K562 (cell line): ENCODE data around the gene XRCC2. TPM values are rescaled to one million over a fixed set of nuclear protein-coding genes. Genes with fewer than 3 reads are reported as not detected.

Source experiments
- ATAC-seq: fragments of 200-7000 bp; cut with Tn5 transposase; 3 replicates; pipeline ENCODE4 v1.9.1; 2020; ENCODE audit warnings: moderate library complexity
- BruUV-seq: library from RNA; stranded (reverse); fragments of 400-500 nt; replicated peaks from 2 replicates; lab custom pipeline; 2021; lab: Mats Ljungman, UMichigan
- CTCF ChIA-PET: fragments of 300-600 bp; formaldehyde crosslinking; extraction: SDS; loops from one replicate; lab custom pipeline; 2021; ENCODE audit warnings: low intra/inter-chr PET ratio; lab: Yijun Ruan, JAX
- POLR2A ChIA-PET: fragments of 300-600, 350-650 bp; sonication (Branson Sonifier 250); formaldehyde crosslinking; extraction: SDS; loops from one replicate; lab custom pipeline; 2021; ENCODE audit warnings: antibody characterized with exemption, inconsistent platforms; lab: Yijun Ruan, JAX
- DNase-seq, 4 experiments: peaks; one replicate each; pipeline versions ENCODE4 v3.0.0 to v3.0.0-alpha.2; 2011 to 2018; ENCODE audit warnings: low spot score in 3 of 4, mixed read lengths in 3 of 4; ENCODE audit errors: extremely low read depth in 1 of 4
- FAIRE-seq: peaks from 2 replicates; lab custom pipeline; 2011; peaks lifted over from hg19 to GRCh38; lab: Jason Lieb, UNC
- H2AFZ ChIP-seq: 2 replicates; pipeline ENCODE4 v1.6.0; 2011; ENCODE audit warnings: low read depth, low read length, control low read depth, inconsistent platforms
- H3K27ac ChIP-seq: fragments of 200-600 bp; 3 replicates; pipeline ENCODE4 v1.8.0; 2011; ENCODE audit warnings: low read depth, mild to moderate bottlenecking, control low read depth, inconsistent platforms, low read length, moderate library complexity, mixed read lengths; ENCODE audit errors: extremely low read depth
- H3K27me3 ChIP-seq, 2 experiments: fragments of 300-600 bp in 1 of 2; 2 replicates in 1 of 2; 3 replicates in 1 of 2; pipeline versions ENCODE4 v1.6.0 to v1.8.0; 2011; ENCODE audit warnings: inconsistent platforms in 2 of 2, low read length in 2 of 2, mild to moderate bottlenecking in 1 of 2, mixed read lengths in 1 of 2, moderate library complexity in 1 of 2; ENCODE audit not compliant: control insufficient read depth in 2 of 2, insufficient read depth in 2 of 2
- H3K36me3 ChIP-seq: fragments of 300-600 bp; 3 replicates; pipeline ENCODE4 v1.8.0; 2011; ENCODE audit warnings: mild to moderate bottlenecking, low read length, inconsistent platforms; ENCODE audit not compliant: control insufficient read depth, insufficient read depth
- H3K4me1 ChIP-seq, 2 experiments: fragments of 200-600 bp in 1 of 2; replicated peaks in 1 of 2; 2 replicates in 1 of 2; 3 replicates in 1 of 2; pipeline versions ENCODE4 v1.5.1 to v1.8.0; 2011; ENCODE audit warnings: inconsistent platforms in 2 of 2, low read length in 2 of 2, mild to moderate bottlenecking in 1 of 2, mixed read lengths in 1 of 2, moderate library complexity in 1 of 2; ENCODE audit not compliant: control insufficient read depth in 2 of 2, insufficient read depth in 2 of 2
- H3K4me2 ChIP-seq: 2 replicates; pipeline ENCODE4 v1.6.1; 2011; ENCODE audit warnings: low read length, control low read depth, inconsistent platforms, mixed read lengths; ENCODE audit not compliant: insufficient read depth
- H3K4me3 ChIP-seq: fragments of 200-600 bp; sonication (generic), shearing (Covaris generic); 2 replicates; pipeline ENCODE4 v1.5.1; 2016; ENCODE audit warnings: control low read depth, inconsistent platforms
- H3K79me2 ChIP-seq: fragments of 200-600 bp; 3 replicates; pipeline ENCODE4 v1.8.0; 2011; ENCODE audit warnings: low read length, inconsistent platforms; ENCODE audit not compliant: control insufficient read depth, insufficient read depth
- H3K9ac ChIP-seq, 2 experiments: 2 replicates each; pipeline versions ENCODE4 v1.6.0 to v1.6.1; 2011; ENCODE audit warnings: low read depth in 2 of 2, low read length in 2 of 2, control low read depth in 1 of 2, inconsistent platforms in 1 of 2, mild to moderate bottlenecking in 1 of 2, mixed read lengths in 1 of 2; ENCODE audit not compliant: insufficient read depth in 1 of 2
- H3K9me1 ChIP-seq: one replicate; pipeline ENCODE4 v1.6.0; 2011; ENCODE audit warnings: inconsistent platforms, mild to moderate bottlenecking, low read length, moderate library complexity; ENCODE audit not compliant: control insufficient read depth, insufficient read depth
- H3K9me3 ChIP-seq: replicated peaks from 2 replicates; pipeline ENCODE4 v1.5.1; 2011; ENCODE audit warnings: low read depth, low read length, inconsistent platforms; ENCODE audit not compliant: control insufficient read depth, insufficient read depth
- H4K20me1 ChIP-seq: replicated peaks from 2 replicates; pipeline ENCODE4 v1.6.1; 2011; ENCODE audit warnings: low read length, inconsistent platforms, mixed read lengths; ENCODE audit not compliant: control insufficient read depth, insufficient read depth
- ETS2 ChIP-seq: IDR thresholded peaks from 2 replicates; pipeline ENCODE4 v1.6.1; 2016; ENCODE audit warnings: borderline replicate concordance, missing genetic modification characterization, mild to moderate bottlenecking, moderate library complexity, missing compliant biosample characterization; ENCODE audit not compliant: poor library complexity, severe bottlenecking
- HDAC1 ChIP-seq, 2 experiments: fragments of 450-650 bp; IDR thresholded peaks; 2 replicates each; pipeline ENCODE4 v1.6.1; 2016 to 2017; ENCODE audit warnings: inconsistent platforms in 1 of 2, mild to moderate bottlenecking in 1 of 2, moderate library complexity in 1 of 2
- KLF1 ChIP-seq: fragments of 450-650 bp; IDR thresholded peaks from 2 replicates; pipeline ENCODE4 v1.6.1; 2016; ENCODE audit warnings: missing genetic modification characterization, missing compliant biosample characterization
- OTX1 ChIP-seq: fragments of 450-650 bp; formaldehyde crosslinking; IDR thresholded peaks from 2 replicates; pipeline ENCODE4 v1.4.0; 2022; ENCODE audit warnings: mild to moderate bottlenecking
- POLR3G ChIP-seq: IDR thresholded peaks from 2 replicates; pipeline ENCODE4 v1.6.1; 2011; ENCODE audit not compliant: insufficient read length, insufficient replicate concordance; ENCODE audit errors: extremely low read depth
- TFAM ChIP-seq: fragments of 250-450 bp; sonication (Bioruptor Pico); conservative IDR thresholded peaks from 2 replicates; pipeline ENCODE4 v1.5.0; 2021; ENCODE audit warnings: mild to moderate bottlenecking, moderate library complexity
- ZSCAN29 ChIP-seq: fragments of 450-650 bp; IDR thresholded peaks from 2 replicates; pipeline ENCODE4 v1.6.1; 2017
- WGBS: fragments of 100-300 bp; shearing (Covaris generic); methylation state at CpG from one replicate; pipeline ENCODE4 v1.1.6; 2016; ENCODE audit warnings: low coverage, mixed read lengths; ENCODE audit not compliant: insufficient coverage; ENCODE audit errors: missing lambda C conversion rate; 5-methylcytosine and 5-hydroxymethylcytosine counted together
- in situ Hi-C: fragments of 300-500 bp; cut with MboI; formaldehyde crosslinking; loops from 4 replicates; pipeline ENCODE4 v1.15.0; 2018; ENCODE audit warnings: inconsistent platforms, mixed read lengths
- intact Hi-C: fragments of 100-400 bp; cut with micrococcal nuclease; formaldehyde crosslinking; loops from 2 replicates; pipeline ENCODE4 v1.14.2; 2022
- polyA plus RNA-seq, 8 experiments: library from polyadenylated mRNA; depleted of rRNA in 4 of 8; stranded (reverse) in 5 of 8; unstranded in 3 of 8; fragments of >200 nt; fragmentation: Nextera tagmentation in 2 of 8; fragmentation: Illumina TruSeq in 1 of 8; extraction: Ambion mirVana in 2 of 8; extraction: Trizol in 1 of 8; gene quantifications; 2 replicates each; pipeline versions ENCODE4 v1.2.1 to v1.2.3, GENCODE V29; 2011 to 2014; ENCODE audit warnings: inconsistent platforms in 1 of 8, missing spikeins in 1 of 8
- total RNA-seq, 7 experiments: library from RNA; depleted of rRNA in 6 of 7; stranded (reverse); fragments of >200 nt in 6 of 7; fragmentation: Illumina TruSeq in 2 of 7; extraction: Trizol in 2 of 7; gene quantifications; 2 replicates each; pipeline versions ENCODE4 v1.2.1 to v1.2.3, GENCODE V29; 2011 to 2021; ENCODE audit warnings: low replicate concordance in 1 of 7
- TF ChIP-seq, protein P1 (sequence below): fragments of 450-650 bp; IDR thresholded peaks from one replicate; pipeline ENCODE4 v1.6.1; 2018; ENCODE audit warnings: mild to moderate bottlenecking, moderate library complexity; ENCODE audit not compliant: partially characterized antibody

XRCC2 gene
- total and polyA plus RNA-seq, 9 of the 15 experiments (the other 6 are each of a cell fraction or from before 2014, with no cell fraction given) = 16.2 to 58.0 (median 39.8) TPM

DNA sequence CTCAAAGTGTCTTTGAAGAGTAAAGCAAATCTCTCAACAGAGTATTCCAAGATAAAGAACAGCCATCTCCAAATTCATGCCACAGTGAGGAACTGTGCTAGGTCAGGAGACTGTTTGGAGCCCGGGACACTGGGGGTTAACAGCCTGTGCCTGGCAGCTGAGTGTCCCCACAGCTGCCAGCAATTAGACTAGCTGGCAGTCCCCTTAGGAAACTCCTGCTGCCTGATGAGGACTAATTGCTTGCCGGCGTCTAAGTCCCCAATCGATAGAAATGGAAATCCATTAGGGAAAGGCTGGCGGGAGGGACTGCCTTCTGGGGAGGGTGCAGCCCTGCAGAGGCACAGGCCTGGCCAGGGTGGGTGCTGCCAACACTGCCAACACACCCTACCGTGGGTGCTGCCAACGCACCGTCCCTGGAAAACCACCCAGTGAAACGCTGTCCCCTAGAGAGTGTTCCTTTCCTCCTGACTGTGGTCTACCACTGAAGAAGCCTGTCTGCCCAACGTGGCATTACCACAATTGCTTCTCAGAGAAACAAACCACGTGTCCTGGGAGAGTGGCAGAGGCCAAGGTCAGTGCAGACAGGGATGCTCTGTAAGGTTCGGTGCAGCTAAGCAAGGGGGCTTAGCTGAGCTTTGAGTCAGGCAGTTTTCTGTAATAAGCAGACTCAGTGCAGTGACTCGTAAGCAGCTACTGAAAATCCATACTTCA, 60.8 kb downstream of the XRCC2 start:
- Histone ChIP-seq H3K27me3 (peaks cover 2 to 21% of the 10 kb centered on the region in 2 experiments; a peak in 4 of 5 replicates), H3K4me2 (no peak overlapping the region), H3K36me3 (no peaks in the 10 kb centered on the region), H2AFZ (no peak overlapping the region), H3K9ac (peak overlapping the region in 1 of 2 experiments; percentile 41; a peak in 2 of 4 replicates), H4K20me1 (no peaks in the 10 kb centered on the region), H3K4me1 (peaks cover 0 to 3% of the 10 kb centered on the region in 2 experiments; a peak in 2 of 5 replicates), H3K79me2 (no peaks in the 10 kb centered on the region), H3K9me1 (no peaks in the 10 kb centered on the region), H3K27ac (no peak overlapping the region), H3K4me3 (no peak overlapping the region), H3K9me3 (no peaks in the 10 kb centered on the region)
- intact Hi-C loops = no loop called here
- no peak for FAIRE-seq
- ATAC-seq = no peak
- ChIA-PET POLR2A (no interaction called here), CTCF (no interaction called here)
- TF ChIP-seq KLF1 (tag) = no peak
- no peak for TF ChIP-seq POLR3G
- TF ChIP-seq, protein P1, sequence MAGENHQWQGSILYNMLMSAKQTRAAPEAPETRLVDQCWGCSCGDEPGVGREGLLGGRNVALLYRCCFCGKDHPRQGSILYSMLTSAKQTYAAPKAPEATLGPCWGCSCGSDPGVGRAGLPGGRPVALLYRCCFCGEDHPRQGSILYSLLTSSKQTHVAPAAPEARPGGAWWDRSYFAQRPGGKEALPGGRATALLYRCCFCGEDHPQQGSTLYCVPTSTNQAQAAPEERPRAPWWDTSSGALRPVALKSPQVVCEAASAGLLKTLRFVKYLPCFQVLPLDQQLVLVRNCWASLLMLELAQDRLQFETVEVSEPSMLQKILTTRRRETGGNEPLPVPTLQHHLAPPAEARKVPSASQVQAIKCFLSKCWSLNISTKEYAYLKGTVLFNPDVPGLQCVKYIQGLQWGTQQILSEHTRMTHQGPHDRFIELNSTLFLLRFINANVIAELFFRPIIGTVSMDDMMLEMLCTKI = no peak
- no peak for TF ChIP-seq TFAM (CRISPR knock-in tag)
- TF ChIP-seq OTX1 (CRISPR knock-in tag) = no peak
- no peak for TF ChIP-seq ETS2 (tag)
- TF ChIP-seq HDAC1 (IDR thresholded peaks at IDR 0.05) = no peak
- TF ChIP-seq ZSCAN29 = no peak
- WGBS = 16% methylated on average over 13 of the region's 13 CpGs
- no TSS peak for BruUV-seq
- in situ Hi-C loops = no loop called here
- no peak for DNase-seq
